Gastrocnemius medialis (tissue), 4 donors: Measurements from ENCODE around the gene ADSS1.
"Not testable (repeated sequence)": the region's sequence is repeated elsewhere in the genome, so short reads cannot be mapped to it uniquely, and the experiment has no call there.

Experiments used
- POLR2A ChIP-seq, 2 donors: fragments of 450-650 bp; IDR thresholded peaks; one replicate each; pipeline ENCODE4 v1.6.1; 2017; ENCODE audit warnings: antibody characterized with exemption in 2 of 2, mild to moderate bottlenecking in 2 of 2, moderate library complexity in 2 of 2
- TF ChIP-seq, protein P1 (sequence below), 5 experiments: fragments of 450-650 bp in 3 of 5; fragments of 200-600 bp in 2 of 5; sonication (generic) in 2 of 5; IDR thresholded peaks in 4 of 5; conservative IDR thresholded peaks in 1 of 5; 1 replicate in 4 of 5; 2 replicates in 1 of 5; pipeline ENCODE4 v1.5.1; 2016 to 2019; ENCODE audit warnings: antibody characterized with exemption in 5 of 5, mild to moderate bottlenecking in 3 of 5, moderate library complexity in 3 of 5

DNA sequence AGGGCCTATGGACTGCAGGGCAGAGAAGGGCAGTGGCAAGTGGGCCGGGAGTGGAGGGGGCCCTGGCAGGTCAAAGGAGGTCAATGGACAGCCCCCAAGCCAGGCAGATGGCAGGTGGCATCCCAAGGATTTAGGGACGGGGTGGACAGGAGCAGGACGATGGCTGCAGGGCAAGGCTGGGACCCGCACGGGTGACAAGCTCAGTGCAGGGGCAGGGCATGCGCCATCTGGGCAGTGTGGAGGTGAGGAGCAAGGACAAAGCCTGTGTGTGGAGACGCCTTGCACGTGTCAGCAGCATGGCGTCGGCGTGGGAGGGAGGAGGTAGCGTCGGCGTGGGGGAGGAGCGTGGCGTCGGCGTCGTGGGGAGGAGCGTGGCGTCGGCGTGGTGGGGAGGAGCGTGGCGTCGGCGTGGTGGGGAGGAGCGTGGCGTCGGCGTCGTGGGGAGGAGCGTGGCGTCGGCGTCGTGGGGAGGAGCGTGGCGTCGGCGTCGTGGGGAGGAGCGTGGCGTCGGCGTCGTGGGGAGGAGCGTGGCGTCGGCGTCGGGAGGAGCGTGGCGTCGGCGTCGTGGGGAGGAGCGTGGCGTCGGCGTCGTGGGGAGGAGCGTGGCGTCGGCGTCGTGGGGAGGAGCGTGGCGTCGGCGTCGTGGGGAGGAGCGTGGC is 5.3 kb downstream of the ADSS1 start:
- not testable (repeated sequence) for TF ChIP-seq POLR2A (IDR thresholded peaks at IDR 0.05)
- TF ChIP-seq, protein P1, sequence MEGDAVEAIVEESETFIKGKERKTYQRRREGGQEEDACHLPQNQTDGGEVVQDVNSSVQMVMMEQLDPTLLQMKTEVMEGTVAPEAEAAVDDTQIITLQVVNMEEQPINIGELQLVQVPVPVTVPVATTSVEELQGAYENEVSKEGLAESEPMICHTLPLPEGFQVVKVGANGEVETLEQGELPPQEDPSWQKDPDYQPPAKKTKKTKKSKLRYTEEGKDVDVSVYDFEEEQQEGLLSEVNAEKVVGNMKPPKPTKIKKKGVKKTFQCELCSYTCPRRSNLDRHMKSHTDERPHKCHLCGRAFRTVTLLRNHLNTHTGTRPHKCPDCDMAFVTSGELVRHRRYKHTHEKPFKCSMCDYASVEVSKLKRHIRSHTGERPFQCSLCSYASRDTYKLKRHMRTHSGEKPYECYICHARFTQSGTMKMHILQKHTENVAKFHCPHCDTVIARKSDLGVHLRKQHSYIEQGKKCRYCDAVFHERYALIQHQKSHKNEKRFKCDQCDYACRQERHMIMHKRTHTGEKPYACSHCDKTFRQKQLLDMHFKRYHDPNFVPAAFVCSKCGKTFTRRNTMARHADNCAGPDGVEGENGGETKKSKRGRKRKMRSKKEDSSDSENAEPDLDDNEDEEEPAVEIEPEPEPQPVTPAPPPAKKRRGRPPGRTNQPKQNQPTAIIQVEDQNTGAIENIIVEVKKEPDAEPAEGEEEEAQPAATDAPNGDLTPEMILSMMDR (IDR thresholded peaks at IDR 0.05 in 4 of 5, conservative IDR thresholded peaks at IDR 0.05 in 1 of 5), result not testable (repeated sequence)
